Endothelial cell of umbilical vein (primary cell): Measurements from ENCODE around the gene BTBD18. TPM values are rescaled to one million over a fixed set of nuclear protein-coding genes. Genes with fewer than 3 reads are reported as not detected.

Experiments used
- BruUV-seq: library from RNA; stranded (reverse); fragments of 400-500 nt; replicated peaks from 2 replicates; lab custom pipeline; 2021; lab: Mats Ljungman, UMichigan
- CTCF ChIA-PET: fragments of 300-600, 350-600 bp; sonication (Branson Sonifier 250); formaldehyde crosslinking; loops from one replicate; lab custom pipeline; 2021; ENCODE audit warnings: antibody characterized with exemption, inconsistent platforms; lab: Charles Lee
- POLR2A ChIA-PET: fragments of 300-600, 350-600 bp; sonication (Branson Sonifier 250); formaldehyde crosslinking; loops from one replicate; lab custom pipeline; 2021; ENCODE audit warnings: antibody characterized with exemption, inconsistent platforms; lab: Charles Lee
- DNase-seq: peaks from one replicate; pipeline ENCODE4 v3.0.0-alpha.2; 2011; ENCODE audit warnings: low read depth, low spot score
- FAIRE-seq: peaks from 2 replicates; lab custom pipeline; 2011; peaks lifted over from hg19 to GRCh38; lab: Jason Lieb, UNC
- H2AFZ ChIP-seq: 2 replicates; pipeline ENCODE4 v1.6.0; 2012; ENCODE audit warnings: low read depth, low read length, control low read depth, inconsistent platforms
- H3K27ac ChIP-seq: 2 replicates; pipeline ENCODE4 v1.5.1; 2011; ENCODE audit warnings: low read depth, mild to moderate bottlenecking, control low read depth, low read length, moderate library complexity; ENCODE audit not compliant: insufficient read depth
- H3K27me3 ChIP-seq, 2 experiments: 2 replicates each; pipeline versions ENCODE4 v1.6.0 to v1.6.1; 2011; ENCODE audit warnings: low read length in 2 of 2, mixed read lengths in 1 of 2; ENCODE audit not compliant: control insufficient read depth in 2 of 2, insufficient read depth in 2 of 2
- H3K36me3 ChIP-seq, 2 experiments: 2 replicates in 1 of 2; 3 replicates in 1 of 2; pipeline ENCODE4 v1.5.1; 2011; ENCODE audit warnings: low read length in 2 of 2, mild to moderate bottlenecking in 1 of 2, moderate library complexity in 1 of 2; ENCODE audit not compliant: control insufficient read depth in 2 of 2, insufficient read depth in 2 of 2; ENCODE audit errors: extremely low read depth in 1 of 2
- H3K4me1 ChIP-seq: 3 replicates; pipeline ENCODE4 v1.5.1; 2011; ENCODE audit warnings: mild to moderate bottlenecking, low read length; ENCODE audit not compliant: control insufficient read depth, insufficient read depth; ENCODE audit errors: extremely low read depth
- H3K4me2 ChIP-seq: 2 replicates; pipeline ENCODE4 v1.6.1; 2011; ENCODE audit warnings: low read length, control low read depth, mixed read lengths; ENCODE audit not compliant: insufficient read depth
- H3K4me3 ChIP-seq, 3 experiments: fragments of 200-600 bp in 1 of 3; sonication (generic), shearing (Covaris generic) in 1 of 3; replicated peaks in 1 of 3; 2 replicates each; pipeline ENCODE4 v1.5.1; 2011 to 2016; ENCODE audit warnings: control low read depth in 3 of 3, low read length in 3 of 3, mild to moderate bottlenecking in 2 of 3, inconsistent platforms in 1 of 3, low read depth in 1 of 3, moderate library complexity in 1 of 3; ENCODE audit not compliant: insufficient read depth in 1 of 3
- H3K79me2 ChIP-seq: 2 replicates; pipeline ENCODE4 v1.6.0; 2012; ENCODE audit warnings: low read length, inconsistent platforms; ENCODE audit not compliant: control insufficient read depth, insufficient read depth
- H3K9ac ChIP-seq: replicated peaks from 2 replicates; pipeline ENCODE3; 2011; ENCODE audit warnings: low read length, control low read depth; ENCODE audit not compliant: insufficient read depth; ENCODE audit errors: extremely low read depth
- H3K9me1 ChIP-seq: replicated peaks from 3 replicates; pipeline ENCODE4 v1.6.0; 2011; ENCODE audit warnings: mild to moderate bottlenecking, low read length; ENCODE audit not compliant: control insufficient read depth, insufficient read depth; ENCODE audit errors: extremely low read depth
- H3K9me3 ChIP-seq: replicated peaks from 2 replicates; pipeline ENCODE4 v1.5.1; 2012; ENCODE audit warnings: low read length, inconsistent platforms; ENCODE audit not compliant: control insufficient read depth, insufficient read depth
- H4K20me1 ChIP-seq: replicated peaks from 2 replicates; pipeline ENCODE3; 2011; ENCODE audit warnings: mild to moderate bottlenecking, low read length; ENCODE audit not compliant: control insufficient read depth, insufficient read depth; ENCODE audit errors: extremely low read depth
- EZH2 ChIP-seq: IDR thresholded peaks from 2 replicates; pipeline ENCODE4 v1.6.1; 2012; ENCODE audit warnings: borderline replicate concordance, low read depth, mild to moderate bottlenecking, moderate library complexity, low read length, inconsistent platforms; ENCODE audit not compliant: severe bottlenecking
- FOS ChIP-seq: IDR thresholded peaks from 2 replicates; pipeline ENCODE4 v1.6.1; 2011; ENCODE audit warnings: mild to moderate bottlenecking, low read length, moderate library complexity, borderline replicate concordance; ENCODE audit not compliant: insufficient read depth
- JUN ChIP-seq: IDR thresholded peaks from 2 replicates; pipeline ENCODE4 v1.6.1; 2011; ENCODE audit warnings: borderline replicate concordance, low read depth; ENCODE audit not compliant: insufficient read length, insufficient read depth
- MAX ChIP-seq: IDR thresholded peaks from 2 replicates; pipeline ENCODE4 v1.6.1; 2011; ENCODE audit not compliant: insufficient read depth, insufficient read length
- MYC ChIP-seq: IDR thresholded peaks from one replicate; pipeline ENCODE4 v1.6.1; 2011; ENCODE audit warnings: mild to moderate bottlenecking, low read depth, low read length
- POLR2A ChIP-seq: IDR thresholded peaks from 2 replicates; pipeline ENCODE4 v1.6.1; 2012; ENCODE audit warnings: low read depth, mild to moderate bottlenecking, control low read depth, low read length
- POLR2AphosphoS5 ChIP-seq: IDR thresholded peaks from 2 replicates; pipeline ENCODE4 v1.6.1; 2012; ENCODE audit warnings: low read depth, mild to moderate bottlenecking, control low read depth, low read length, moderate library complexity; ENCODE audit not compliant: insufficient read depth
- dilution Hi-C: fragments of 300-500 bp; cut with MboI; formaldehyde crosslinking; loops from one replicate; pipeline ENCODE4 v1.15.0; 2019; ENCODE audit warnings: low sequenced_read_pairs; ENCODE audit not compliant: extremely low pct_ligation_motif_present
- intact Hi-C: fragments of 100-400 bp; cut with micrococcal nuclease; formaldehyde crosslinking; loops from one replicate; pipeline ENCODE4 v1.10.0; 2022
- polyA plus RNA-seq, 4 experiments: library from polyadenylated mRNA; depleted of rRNA in 3 of 4; stranded (reverse) in 3 of 4; unstranded in 1 of 4; fragments of >200 nt; gene quantifications; 2 replicates each; pipeline versions ENCODE4 v1.2.1 to v1.2.3, GENCODE V29; 2011 to 2012; ENCODE audit warnings: missing spikeins in 1 of 4
- total RNA-seq: library from RNA; stranded (reverse); gene quantifications from 2 replicates; pipeline ENCODE4 v1.2.3, GENCODE V29; 2021

BTBD18 gene
- total and polyA plus RNA-seq, 2 donors (not counting 3 experiments of a cell fraction or from before 2014, with no cell fraction given), result not detected

- peak; percentile 73 for DNase-seq
- ChIA-PET CTCF (interaction anchor here (0.9 to 6.6 kb wide), 34 partner anchors 9 to 713 kb away, joined by 3 to 375 read pairs (median 6); partner anchors contain the start of genes BTBD18, CTNND1, MED19 and SELENOH), POLR2A (interaction anchor here (1.2 to 2.6 kb wide), 5 partner anchors 22 to 60 kb away, joined by 3 to 39 read pairs (median 11); partner anchors contain the start of genes BTBD18, CTNND1 and SELENOH)
- Histone ChIP-seq H3K9ac (peak overlapping the region; percentile 55), H2AFZ (no peak overlapping the region), H3K4me2 (peak overlapping the region; percentile 96), H3K36me3 (peaks cover 37 to 41% of the 10 kb centered on the region in 2 experiments), H3K4me1 (peaks cover 37% of the 10 kb centered on the region), H3K27me3 (no peaks in the 10 kb centered on the region), H3K9me1 (no peaks in the 10 kb centered on the region), H4K20me1 (peaks cover 10% of the 10 kb centered on the region), H3K9me3 (no peaks in the 10 kb centered on the region), H3K27ac (peak overlapping the region; percentile 85), H3K4me3 (peak overlapping the region in 1 of 3 experiments; percentile 44), H3K79me2 (peaks cover 71% of the 10 kb centered on the region)
- no TSS peak for BruUV-seq
- TF ChIP-seq MYC (no peak), JUN (peak; percentile 26), POLR2AphosphoS5 (no peak), MAX (no peak), FOS (peak; percentile 41), POLR2A (no peak), EZH2 (no peak)
- dilution Hi-C loops (loop anchor here (10.0 kb wide), 1 partner anchor 116 kb away; no protein-coding TSS in a partner anchor), intact Hi-C loops (loop anchor here (10.0 kb wide), 1 partner anchor 136 kb away; the partner anchor contains the start of gene ZDHHC5)
- peak; percentile 54 for FAIRE-seq
These were observed 49.5 kb upstream of the BTBD18 start for GRCh38 chr11:57801183-57801485.
